Inflammatory macrophage treated with lipopolysaccharide for 1 hour (primary cell): ENCODE results near the gene WIPF2.
A peak's percentile ranks its signal among the peaks of the same experiment; 100 is the strongest.

Source experiments
- DNase-seq, 2 donors: peaks; one replicate each; pipeline ENCODE4 v3.0.0-alpha.2; 2020 to 2022

Gene WIPF2

DNA sequence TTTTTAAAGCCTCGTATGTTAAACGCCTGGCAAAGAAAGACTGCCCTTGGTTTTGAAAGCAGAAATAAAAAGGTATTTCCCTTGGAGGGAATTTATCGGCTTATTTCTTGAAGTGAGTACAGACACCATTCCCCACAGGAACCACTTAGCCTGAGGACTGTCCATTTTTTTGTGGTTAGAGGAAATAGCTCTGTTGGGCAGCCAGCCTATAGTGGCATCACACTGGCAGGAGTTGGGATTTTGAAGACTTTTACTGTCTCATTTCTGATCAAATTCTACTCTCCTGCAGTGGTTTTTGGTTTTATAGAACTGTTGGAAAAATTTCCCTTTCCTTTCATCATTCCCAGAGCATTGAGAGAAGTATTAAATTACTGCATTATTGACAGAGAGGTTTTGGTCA, 34.5 kb downstream of the WIPF2 start:
- DNase-seq, result no peak

DNA sequence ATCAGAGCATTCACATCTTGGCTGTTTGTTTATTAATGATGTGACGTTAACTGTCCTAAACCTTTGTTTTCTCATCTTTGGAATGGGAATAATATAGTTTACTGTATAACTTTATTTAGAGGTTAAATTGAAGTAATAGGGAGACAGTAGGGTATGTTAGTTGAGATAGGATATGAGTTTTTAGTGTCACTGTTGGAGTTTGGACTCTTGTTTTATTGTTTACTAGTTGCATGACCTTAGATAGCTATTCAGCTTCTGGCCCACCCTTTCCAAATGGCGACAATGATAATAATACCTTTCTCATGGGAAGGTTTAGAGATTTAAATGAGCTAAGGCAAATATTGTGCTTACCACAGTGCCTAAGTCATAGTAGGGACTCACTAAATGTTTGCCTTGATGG, 40.4 kb downstream of the WIPF2 start:
- DNase-seq, result no peak

DNA sequence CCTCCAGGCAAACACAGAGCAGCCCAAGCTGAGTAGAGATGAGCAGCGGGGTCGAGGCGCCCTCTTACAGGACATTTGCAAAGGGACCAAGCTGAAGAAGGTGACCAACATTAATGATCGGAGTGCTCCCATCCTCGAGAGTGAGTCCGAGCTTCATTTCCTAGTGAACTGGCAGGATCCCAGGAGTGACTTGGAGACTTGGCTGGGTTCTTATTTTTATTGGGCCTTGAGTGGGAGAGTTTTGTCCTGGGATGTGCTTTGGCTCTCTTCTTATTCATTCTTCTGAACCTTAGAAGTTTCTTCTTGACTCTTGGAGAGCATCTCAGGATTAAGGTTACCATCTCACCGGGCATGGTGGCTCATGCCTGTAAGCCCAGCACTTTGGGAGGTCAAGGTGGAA, 41.4 kb downstream of the WIPF2 start:
- DNase-seq, result no peak

DNA sequence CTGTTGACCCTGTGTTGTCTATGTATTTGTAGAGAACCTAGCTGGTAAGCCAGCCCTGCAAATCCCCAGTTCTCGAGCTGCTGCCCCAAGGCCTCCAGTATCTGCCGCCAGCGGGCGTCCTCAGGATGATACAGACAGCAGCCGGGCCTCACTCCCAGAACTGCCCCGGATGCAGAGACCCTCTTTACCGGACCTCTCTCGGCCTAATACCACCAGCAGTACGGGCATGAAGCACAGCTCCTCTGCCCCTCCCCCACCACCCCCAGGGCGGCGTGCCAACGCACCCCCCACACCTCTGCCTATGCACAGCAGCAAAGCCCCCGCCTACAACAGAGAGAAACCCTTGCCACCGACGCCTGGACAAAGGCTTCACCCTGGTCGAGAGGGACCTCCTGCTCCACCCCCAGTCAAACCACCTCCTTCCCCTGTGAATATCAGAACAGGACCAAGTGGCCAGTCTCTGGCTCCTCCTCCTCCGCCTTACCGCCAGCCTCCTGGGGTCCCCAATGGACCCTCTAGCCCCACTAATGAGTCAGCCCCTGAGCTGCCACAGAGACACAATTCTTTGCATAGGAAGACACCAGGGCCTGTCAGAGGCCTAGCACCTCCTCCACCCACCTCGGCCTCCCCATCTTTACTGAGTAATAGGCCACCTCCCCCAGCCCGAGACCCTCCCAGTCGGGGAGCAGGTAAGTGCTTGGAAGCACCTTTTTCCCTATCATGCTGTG, 45.5 kb downstream of the WIPF2 start:
- no peak for DNase-seq

DNA sequence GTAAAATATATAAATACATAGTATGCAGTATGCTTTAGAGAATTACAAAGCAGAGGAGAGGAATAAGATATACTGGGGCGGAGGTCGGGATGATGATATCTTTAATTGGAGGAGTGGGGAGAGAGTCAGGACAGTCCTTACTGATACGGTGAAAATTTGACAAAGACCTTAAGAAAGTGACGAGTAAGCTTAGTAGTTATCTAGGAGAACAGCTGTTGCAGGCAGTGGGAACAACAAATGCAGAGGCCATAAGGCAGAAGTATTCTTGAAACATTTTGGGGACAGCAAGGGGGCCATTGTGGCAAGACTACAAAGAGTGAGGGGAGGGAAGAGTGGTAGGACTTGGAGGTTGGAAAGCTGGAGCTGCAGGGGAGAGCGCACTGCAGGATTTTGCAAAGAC, 46.2 kb downstream of the WIPF2 start:
- DNase-seq, result no peak

DNA sequence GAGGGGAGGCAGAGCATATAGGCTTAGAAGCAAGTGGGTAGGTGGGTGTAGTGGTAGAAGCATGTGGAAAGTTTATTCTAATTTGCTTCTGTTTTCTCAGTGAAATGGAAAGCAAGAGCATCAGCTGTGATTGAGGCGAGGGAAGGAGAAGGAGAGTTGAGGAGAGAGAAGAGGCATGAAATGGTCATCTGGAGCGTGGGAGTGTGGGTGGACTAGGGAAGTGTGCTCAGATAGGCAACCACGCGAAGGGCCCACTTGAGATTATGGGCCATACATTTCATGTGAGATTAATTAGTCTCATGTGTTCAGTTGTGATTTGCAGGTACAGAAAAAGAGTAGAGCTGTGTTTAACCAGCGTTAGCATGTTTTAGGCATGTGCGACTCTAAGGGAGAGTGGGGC, 47.8 kb downstream of the WIPF2 start:
- DNase-seq, result peak in 1 of 2 donors; percentile 13

DNA sequence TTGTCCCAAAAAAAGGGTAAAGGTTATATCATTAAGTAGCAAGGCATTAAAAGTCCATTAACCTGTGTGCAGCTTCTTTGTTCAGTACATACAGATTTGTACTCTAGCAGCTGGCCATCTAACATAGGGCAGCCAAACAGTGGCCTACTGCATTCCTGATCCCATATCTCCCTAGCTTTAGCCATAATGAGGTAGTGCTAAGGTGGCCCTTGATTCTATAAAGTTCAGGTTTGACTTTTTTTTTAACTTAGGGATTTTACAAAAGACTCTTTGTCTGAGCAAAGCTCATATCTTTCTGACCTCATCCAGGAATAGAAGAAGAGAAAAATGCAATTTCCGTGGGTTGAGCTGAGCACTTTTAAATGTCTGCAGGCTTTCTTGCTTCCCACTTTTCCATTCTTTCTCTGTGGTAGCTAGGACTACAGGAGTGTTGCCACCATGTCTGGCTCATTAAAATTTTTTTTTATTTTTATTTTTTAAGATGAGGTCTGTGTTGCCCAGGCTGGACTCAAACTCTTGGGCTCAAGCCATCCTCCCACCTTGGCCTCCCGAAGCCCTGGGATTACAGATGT, 49.1 kb downstream of the WIPF2 start:
- no peak for DNase-seq

DNA sequence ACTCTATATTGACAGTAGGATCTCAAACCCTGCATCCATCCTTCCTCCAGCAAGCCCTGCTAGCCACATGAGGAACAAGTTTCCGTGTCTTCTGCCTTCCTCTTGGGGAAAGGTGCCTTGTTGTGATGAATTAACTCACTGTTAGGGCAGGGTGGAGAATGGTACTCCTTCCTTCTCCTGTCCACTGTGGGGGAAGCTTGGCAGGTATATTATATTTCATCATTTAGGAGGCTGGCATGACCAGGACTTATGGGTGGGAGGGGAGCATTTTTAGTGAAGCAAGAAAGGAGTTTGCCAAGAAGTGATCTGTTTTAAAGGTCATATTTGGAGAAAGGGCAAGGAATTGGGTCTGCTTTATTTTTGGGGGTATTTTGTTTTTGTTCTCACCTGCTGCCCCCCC, 59.3 kb downstream of the WIPF2 start:
- no peak for DNase-seq

DNA sequence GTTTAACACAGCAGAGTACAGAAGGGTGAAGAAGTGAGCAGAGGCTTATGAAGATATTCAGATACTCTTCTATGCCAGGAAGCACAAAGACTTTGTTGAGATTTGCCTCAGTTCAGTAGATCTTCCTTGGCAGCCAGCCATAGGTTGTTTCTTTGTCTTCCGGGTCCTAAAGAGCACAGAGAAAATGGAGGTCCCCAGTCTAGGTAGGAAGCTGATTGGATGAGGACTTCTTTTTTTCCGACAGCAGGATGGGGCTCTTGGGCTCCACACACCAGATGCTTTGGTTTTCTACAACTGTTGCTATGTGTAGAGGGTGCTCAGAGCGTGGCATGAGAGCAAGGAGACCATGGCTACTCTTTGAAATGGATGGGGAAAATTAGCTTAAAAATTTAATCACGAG, 60.3 kb downstream of the WIPF2 start:
- DNase-seq, result no peak

DNA sequence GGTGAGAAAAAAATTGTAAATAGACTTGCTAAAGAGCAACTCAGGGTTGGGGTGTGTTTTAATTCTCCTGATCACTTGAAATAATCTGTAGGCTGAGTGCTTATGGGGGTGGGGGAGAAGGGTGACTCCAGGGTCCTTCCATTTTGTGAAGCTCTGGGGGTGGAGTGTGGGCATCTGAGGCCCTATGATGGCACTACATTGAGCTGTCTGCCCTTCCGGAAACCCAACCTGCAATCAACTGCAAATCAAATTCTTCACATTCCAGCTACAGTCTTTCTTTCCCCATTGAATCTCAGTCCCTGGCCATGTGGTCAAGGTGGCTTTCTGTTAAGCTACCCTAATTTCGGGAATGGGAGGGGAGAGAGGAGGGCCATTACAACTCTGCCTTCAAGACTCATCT, 62.6 kb downstream of the WIPF2 start:
- no peak for DNase-seq

DNA sequence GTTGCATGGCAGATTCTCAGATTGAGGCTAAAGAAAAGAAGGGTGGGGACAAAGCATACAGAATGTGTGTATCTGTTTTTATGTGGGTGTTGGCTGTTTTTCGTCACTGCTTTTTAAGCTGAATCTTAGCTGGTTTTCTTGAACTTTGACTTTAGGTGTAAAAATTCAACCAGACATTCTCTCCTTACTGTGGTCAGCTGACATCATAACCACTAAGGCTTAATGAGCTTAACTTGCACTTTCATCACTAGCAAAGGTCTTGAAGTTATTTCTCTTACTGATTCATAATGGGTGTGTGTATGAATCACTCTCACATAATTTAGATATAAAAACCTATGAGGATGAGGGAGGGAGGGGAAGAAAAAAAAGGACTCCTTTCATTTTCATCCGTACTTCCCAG, 64.6 kb downstream of the WIPF2 start:
- no peak for DNase-seq

DNA sequence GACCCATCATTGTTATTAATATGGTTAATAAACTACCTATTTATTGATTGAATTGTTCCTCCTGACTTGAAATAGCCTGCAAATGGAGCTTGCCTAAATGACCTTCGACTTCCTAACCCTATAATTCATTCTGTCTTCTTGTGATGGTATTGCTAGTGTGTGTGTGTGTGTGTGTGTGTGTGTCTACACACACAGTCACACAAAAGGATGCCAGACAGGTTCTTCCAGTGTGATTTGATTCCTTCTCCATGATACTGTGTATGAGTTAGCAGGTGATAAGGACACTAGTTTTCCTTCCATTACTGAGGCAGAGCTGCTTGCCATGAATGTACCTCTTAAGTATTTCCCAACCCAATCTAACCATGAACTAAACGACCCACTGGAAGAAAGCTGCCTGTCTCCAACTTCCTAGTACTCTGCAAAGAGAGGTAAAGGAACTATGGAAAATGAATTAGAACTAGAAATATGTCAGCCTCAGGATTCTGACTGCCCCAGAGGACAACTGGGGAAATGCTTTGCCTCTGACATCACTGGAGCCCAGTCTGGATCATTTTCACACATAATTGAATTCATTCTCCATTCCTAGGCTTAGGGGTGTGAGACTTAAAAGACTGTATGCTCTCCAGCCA, 65.1 kb downstream of the WIPF2 start:
- DNase-seq, result no peak

DNA sequence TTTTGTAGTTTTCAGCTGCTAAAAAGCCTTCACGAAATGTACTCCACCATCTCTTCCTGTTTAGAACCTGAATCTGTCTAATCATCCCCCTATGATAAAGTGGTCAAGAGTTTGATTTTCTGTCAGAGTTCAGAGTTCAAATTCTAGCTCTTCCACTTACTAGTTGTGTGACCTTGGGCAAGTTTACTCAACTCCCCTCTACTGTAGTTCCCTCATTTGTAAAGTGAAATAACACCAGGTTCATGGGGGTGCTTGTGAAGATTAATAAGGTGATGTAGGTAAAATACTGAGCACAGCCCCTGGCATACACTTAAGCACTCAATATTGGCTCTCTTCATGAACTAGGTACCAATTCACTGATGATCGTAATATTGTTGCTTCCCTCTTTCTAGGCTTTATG, 67.4 kb downstream of the WIPF2 start:
- no peak for DNase-seq

DNA sequence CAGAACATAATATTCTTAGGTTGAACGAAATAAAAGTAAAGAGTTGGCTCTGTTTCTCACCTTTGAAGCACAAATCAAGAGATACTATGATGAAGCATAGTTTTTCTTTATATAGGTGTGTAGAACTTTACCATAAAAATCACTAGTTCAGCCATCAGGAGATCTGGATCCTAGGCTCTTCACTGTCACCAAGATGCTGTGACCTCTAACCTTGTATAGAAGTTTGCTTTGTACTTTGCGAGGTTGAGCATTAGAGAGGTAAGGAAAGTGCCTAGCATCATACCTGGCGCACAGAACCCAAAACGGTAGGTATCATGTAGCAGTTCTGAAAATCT, 68.0 kb downstream of the WIPF2 start:
- no peak for DNase-seq

DNA sequence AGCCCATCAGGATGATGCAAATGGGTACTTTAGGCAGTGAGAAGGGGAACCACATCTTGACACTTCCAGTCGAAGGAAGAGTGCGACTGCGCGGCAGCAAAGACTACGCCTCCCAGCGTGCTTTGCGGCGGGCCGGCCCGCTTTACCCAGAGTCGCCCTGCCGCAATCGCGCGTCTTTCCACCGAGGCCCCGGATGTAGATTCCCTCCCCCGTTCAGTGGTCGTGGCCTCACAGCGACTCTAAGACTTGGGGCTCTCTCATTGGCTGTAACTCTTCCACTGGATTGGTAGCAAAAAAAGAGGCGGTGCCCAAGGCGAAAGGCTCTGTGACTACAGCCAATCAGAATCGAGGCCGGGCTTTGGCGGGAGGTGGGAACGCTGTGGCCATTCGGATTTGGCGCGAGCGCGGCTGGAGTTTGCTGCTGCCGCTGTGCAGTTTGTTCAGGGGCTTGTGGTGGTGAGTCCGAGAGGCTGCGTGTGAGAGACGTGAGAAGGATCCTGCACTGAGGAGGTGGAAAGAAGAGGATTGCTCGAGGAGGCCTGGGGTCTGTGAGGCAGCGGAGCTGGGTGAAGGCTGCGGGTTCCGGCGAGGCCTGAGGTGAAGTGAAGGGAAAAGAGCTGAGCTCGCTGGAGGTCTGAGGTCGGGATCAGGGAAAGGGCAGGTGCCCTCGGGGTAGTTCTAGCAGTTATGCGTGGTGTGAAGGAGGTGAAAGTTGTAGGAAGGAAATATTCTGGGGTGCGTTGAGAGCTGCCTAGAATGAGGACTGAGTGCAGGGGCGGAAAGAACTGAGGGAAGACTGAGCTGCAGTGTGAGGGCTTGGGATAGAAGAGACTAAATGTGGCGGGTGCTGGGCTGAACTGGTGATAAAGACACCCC, 68.6 kb downstream of the WIPF2 start, which contains the start of gene CDC6:
TSS of gene CDC6 (plus strand) at position 386 of the 876 bp plus-strand sequence. CDS start 1,542 bp downstream, outside the sequence.
- peak; percentile 99 for DNase-seq

DNA sequence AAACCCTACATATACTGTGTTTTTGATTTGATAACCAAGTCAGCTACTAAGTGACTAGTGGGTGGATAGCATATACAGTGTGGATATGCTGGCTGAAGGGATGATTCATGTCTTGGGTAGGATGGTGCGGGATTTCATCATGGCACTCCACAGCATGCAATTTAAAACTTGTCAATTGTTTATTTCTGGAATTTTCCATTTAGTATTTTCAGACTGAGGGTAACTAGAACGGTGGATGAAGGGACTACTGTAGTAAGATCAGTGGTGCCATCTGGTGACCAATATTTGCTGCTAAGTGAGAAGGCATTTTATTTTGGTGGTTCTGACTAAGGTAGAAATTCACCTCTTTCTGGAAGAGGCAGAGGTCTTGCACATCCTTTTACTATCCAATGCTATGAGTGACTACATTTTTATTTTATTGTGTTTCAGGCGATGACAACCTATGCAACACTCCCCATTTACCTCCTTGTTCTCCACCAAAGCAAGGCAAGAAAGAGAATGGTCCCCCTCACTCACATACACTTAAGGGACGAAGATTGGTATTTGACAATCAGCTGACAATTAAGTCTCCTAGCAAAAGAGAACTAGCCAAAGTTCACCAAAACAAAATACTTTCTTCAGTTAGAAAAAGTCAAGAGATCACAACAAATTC, 71.7 kb downstream of the WIPF2 start:
- DNase-seq, result peak; percentile 69 to 73

DNA sequence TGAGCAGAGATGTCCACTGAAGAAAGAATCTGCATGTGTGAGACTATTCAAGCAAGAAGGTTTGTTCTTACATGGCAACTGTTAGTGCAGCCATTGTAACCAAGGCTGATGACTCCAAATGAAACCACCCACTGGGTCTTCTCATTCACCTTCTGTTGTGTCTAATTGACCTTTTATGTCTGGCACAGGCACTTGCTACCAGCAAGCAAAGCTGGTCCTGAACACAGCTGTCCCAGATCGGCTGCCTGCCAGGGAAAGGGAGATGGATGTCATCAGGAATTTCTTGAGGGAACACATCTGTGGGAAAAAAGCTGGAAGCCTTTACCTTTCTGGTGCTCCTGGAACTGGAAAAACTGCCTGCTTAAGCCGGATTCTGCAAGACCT, 72.2 kb downstream of the WIPF2 start:
- DNase-seq, result no peak

DNA sequence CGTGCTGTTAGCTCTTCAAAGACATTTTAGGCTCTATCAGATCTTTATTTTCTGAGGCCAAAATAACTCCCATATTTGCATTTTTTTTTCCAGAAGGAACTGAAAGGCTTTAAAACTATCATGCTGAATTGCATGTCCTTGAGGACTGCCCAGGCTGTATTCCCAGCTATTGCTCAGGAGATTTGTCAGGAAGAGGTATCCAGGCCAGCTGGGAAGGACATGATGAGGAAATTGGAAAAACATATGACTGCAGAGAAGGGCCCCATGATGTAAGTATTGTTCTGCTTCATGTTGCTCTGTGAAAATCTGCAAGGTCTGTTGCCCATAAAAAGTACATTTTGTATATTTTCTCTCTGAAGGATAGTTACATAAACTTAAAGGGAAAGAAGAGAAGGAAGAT, 74.3 kb downstream of the WIPF2 start:
- DNase-seq, result no peak

DNA sequence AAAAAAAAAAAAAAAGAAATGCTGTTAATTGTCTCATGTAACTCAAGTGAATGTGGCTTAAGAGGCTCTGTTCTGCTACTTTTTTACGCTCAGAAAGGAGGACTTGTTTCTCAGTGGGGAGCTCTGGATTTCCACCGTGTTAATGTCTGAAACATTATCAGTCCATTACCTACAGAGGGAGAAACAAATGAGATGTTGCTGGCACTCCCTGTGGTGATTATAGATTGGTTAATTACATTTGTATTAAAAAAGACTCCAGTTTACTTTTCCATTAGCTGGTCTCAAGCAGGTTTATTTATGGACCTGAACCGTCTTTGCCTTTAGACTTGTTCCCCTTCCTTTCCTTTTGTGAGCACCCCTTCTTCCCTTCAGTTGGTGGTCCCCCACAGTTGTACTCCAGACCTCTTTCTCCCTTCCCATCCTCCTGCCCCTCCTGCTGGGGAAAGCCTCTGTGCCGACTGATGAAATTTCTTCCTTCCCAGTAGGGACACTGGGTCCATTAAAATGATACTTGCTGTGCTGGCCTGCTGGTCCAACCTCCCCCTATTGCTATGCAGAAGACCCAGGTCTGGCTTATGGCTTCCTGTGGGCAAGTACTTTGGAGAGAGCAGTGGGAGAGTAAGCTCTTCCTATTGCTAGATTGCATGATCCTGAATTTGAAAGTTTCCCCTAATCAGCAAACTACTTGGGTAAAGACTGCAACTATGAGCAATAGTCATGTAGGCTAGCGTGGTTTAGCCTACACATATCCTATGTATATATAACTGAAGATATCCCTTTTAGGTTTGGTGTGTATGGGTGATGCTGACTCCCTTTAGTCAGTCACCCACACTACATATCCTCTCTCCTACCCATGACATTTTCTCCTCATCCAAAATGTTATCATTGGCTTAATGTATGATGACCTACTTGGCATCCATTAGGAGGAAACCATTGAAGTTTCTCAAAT, 76.7 kb downstream of the WIPF2 start:
- peak; percentile 35 to 82 for DNase-seq

DNA sequence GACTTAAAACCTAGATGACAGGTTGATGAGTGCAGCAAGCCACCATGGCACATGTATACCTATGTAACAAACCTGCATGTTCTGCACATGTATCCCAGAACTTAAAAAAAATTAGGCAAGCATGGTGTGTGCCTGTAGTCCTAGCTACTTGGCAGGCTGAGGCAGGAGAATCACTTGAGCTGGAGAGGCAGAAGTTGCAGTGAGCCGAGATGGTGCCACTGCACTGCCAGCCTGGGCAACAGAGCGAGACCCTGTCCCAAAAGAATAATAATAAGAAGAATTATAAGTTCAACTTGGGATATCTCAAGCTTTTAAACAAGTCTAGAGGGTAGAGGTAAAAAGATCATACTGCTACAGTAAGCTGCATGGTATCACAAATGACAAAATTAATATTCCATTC, 78.4 kb downstream of the WIPF2 start:
- no peak for DNase-seq

DNA sequence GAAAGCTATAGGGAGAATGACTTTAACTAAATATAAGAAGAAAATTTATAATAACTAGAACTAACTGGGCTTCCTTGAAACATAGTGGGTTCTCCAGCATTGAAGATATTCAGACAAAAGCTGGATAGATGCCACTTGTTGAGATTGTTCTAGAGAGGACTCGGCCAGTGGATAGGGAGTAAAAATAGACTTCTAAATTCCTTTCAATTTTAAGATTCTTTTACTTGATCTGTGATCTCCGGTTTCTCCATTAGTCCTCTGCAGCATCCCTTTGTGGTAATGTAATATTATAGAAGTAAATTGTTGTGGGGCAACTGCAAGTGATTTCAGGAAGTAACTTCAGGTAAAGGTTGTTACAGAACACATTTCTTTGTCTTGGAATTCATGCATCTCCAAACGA, 79.6 kb downstream of the WIPF2 start:
- DNase-seq, result no peak
